ENCODE data around the gene TMEM40.

The TMEM40 gene

GRCh38 chr3:12695916-12696315 is 63.1 kb downstream of the TMEM40 start:
- 100% methylated on average over 2 of the region's 2 CpGs for WGBS (ENCODE audit: insufficient coverage)
- Histone ChIP-seq H3K36me3 (ENCODE audit: control insufficient read depth in 4 of 4, insufficient read depth in 4 of 4, low read length in 3 of 4) (no peaks in the 10 kb centered on the region), H3K4me1 (ENCODE audit: control extremely low read depth in 1 of 4, control insufficient read depth in 4 of 4, insufficient read depth in 4 of 4, low read length in 3 of 4) (no peaks in the 10 kb centered on the region), H3K9me3 (ENCODE audit: control extremely low read depth in 1 of 5, control insufficient read depth in 4 of 5, insufficient read depth in 2 of 5, low read depth in 1 of 5, low read length in 4 of 5) (no peaks in the 10 kb centered on the region), H3K27ac (ENCODE audit: insufficient read depth in 1 of 2, low read depth in 1 of 2, low read length in 2 of 2, poor library complexity in 1 of 2, severe bottlenecking in 2 of 2) (no peak overlapping the region), H3K27me3 (replicated peaks in 2 of 5; ENCODE audit: control insufficient read depth in 4 of 5, insufficient read depth in 5 of 5, low read length in 4 of 5) (no peaks in the 10 kb centered on the region), H3K4me3 (ENCODE audit: control insufficient read depth in 1 of 7, extremely low read depth in 1 of 7, insufficient read depth in 4 of 7, low read depth in 2 of 7, low read length in 6 of 7) (no peak overlapping the region)
- POLR2A ChIA-PET: no interaction called here
- CTCF ChIA-PET: interaction anchor here (1.4 to 2.7 kb wide), 2 partner anchors 10 to 11 kb away, joined by 4 to 7 read pairs; no protein-coding TSS in a partner anchor
- DNase-seq: no peak

- no CpG with 5 or more reads among the region's 3 CpGs for WGBS (ENCODE audit: insufficient coverage)
- Histone ChIP-seq H3K9me3 (ENCODE audit: control extremely low read depth in 1 of 5, control insufficient read depth in 4 of 5, insufficient read depth in 2 of 5, low read depth in 1 of 5, low read length in 4 of 5) (no peaks in the 10 kb centered on the region), H3K4me3 (ENCODE audit: control insufficient read depth in 1 of 7, extremely low read depth in 1 of 7, insufficient read depth in 4 of 7, low read depth in 2 of 7, low read length in 6 of 7) (no peak overlapping the region), H3K27ac (ENCODE audit: insufficient read depth in 1 of 2, low read depth in 1 of 2, low read length in 2 of 2, poor library complexity in 1 of 2, severe bottlenecking in 2 of 2) (no peak overlapping the region), H3K4me1 (ENCODE audit: control extremely low read depth in 1 of 4, control insufficient read depth in 4 of 4, insufficient read depth in 4 of 4, low read length in 3 of 4) (no peaks in the 10 kb centered on the region), H3K27me3 (replicated peaks in 2 of 5; ENCODE audit: control insufficient read depth in 4 of 5, insufficient read depth in 5 of 5, low read length in 4 of 5) (no peaks in the 10 kb centered on the region), H3K36me3 (ENCODE audit: control insufficient read depth in 4 of 4, insufficient read depth in 4 of 4, low read length in 3 of 4) (no peaks in the 10 kb centered on the region)
- no peak for DNase-seq
- POLR2A ChIA-PET: no interaction called here
- CTCF ChIA-PET: interaction anchor here (0.8 to 1.4 kb wide), 3 partner anchors 10 to 16 kb away, joined by 3 to 4 read pairs (median 3); no protein-coding TSS in a partner anchor
Observed at GRCh38 chr3:12695112-12695511, 63.9 kb downstream of the TMEM40 start.

- H3K4me3 ChIP-seq (ENCODE audit: control insufficient read depth in 1 of 7, extremely low read depth in 1 of 7, insufficient read depth in 4 of 7, low read depth in 2 of 7, low read length in 6 of 7): no peak overlapping the region
- H3K4me1 ChIP-seq (ENCODE audit: control extremely low read depth in 1 of 4, control insufficient read depth in 4 of 4, insufficient read depth in 4 of 4, low read length in 3 of 4): no peaks in the 10 kb centered on the region
- no peaks in the 10 kb centered on the region for H3K36me3 ChIP-seq (ENCODE audit: control insufficient read depth in 4 of 4, insufficient read depth in 4 of 4, low read length in 3 of 4)
- H3K9me3 ChIP-seq (ENCODE audit: control extremely low read depth in 1 of 5, control insufficient read depth in 4 of 5, insufficient read depth in 2 of 5, low read depth in 1 of 5, low read length in 4 of 5): no peaks in the 10 kb centered on the region
- POLR2A ChIA-PET: no interaction called here
- H3K27me3 ChIP-seq (replicated peaks in 2 of 5; ENCODE audit: control insufficient read depth in 4 of 5, insufficient read depth in 5 of 5, low read length in 4 of 5): no peaks in the 10 kb centered on the region
- 100% methylated on average over 2 of the region's 8 CpGs for WGBS (ENCODE audit: insufficient coverage)
- CTCF ChIA-PET: no interaction called here
- H3K27ac ChIP-seq (ENCODE audit: insufficient read depth in 1 of 2, low read depth in 1 of 2, low read length in 2 of 2, poor library complexity in 1 of 2, severe bottlenecking in 2 of 2): no peak overlapping the region
- DNase-seq: no peak
Observed at GRCh38 chr3:12692444-12692843, 66.6 kb downstream of the TMEM40 start.

GRCh38 chr3:12689997-12690711 is 68.9 kb downstream of the TMEM40 start:
- WGBS (ENCODE audit: insufficient coverage): 95% methylated on average over 7 of the region's 11 CpGs
- no peaks in the 10 kb centered on the region for H3K27me3 ChIP-seq (replicated peaks in 2 of 5; ENCODE audit: control insufficient read depth in 4 of 5, insufficient read depth in 5 of 5, low read length in 4 of 5)
- ChIA-PET CTCF (interaction anchor here (2.3 kb wide), 1 partner anchor 10 kb away, joined by 5 read pairs; no protein-coding TSS in a partner anchor), POLR2A (no interaction called here)
- no peaks in the 10 kb centered on the region for H3K9me3 ChIP-seq (ENCODE audit: control extremely low read depth in 1 of 5, control insufficient read depth in 4 of 5, insufficient read depth in 2 of 5, low read depth in 1 of 5, low read length in 4 of 5)
- no peak overlapping the region for H3K27ac ChIP-seq (ENCODE audit: insufficient read depth in 1 of 2, low read depth in 1 of 2, low read length in 2 of 2, poor library complexity in 1 of 2, severe bottlenecking in 2 of 2)
- no peak overlapping the region for H3K4me3 ChIP-seq (ENCODE audit: control insufficient read depth in 1 of 7, extremely low read depth in 1 of 7, insufficient read depth in 4 of 7, low read depth in 2 of 7, low read length in 6 of 7)
- no peaks in the 10 kb centered on the region for H3K36me3 ChIP-seq (ENCODE audit: control insufficient read depth in 4 of 4, insufficient read depth in 4 of 4, low read length in 3 of 4)
- DNase-seq: no peak
- no peaks in the 10 kb centered on the region for H3K4me1 ChIP-seq (ENCODE audit: control extremely low read depth in 1 of 4, control insufficient read depth in 4 of 4, insufficient read depth in 4 of 4, low read length in 3 of 4)

GRCh38 chr3:12687948-12688347 is 71.1 kb downstream of the TMEM40 start:
- no peak for DNase-seq
- Histone ChIP-seq H3K4me1 (ENCODE audit: control extremely low read depth in 1 of 4, control insufficient read depth in 4 of 4, insufficient read depth in 4 of 4, low read length in 3 of 4) (no peaks in the 10 kb centered on the region), H3K27ac (ENCODE audit: insufficient read depth in 1 of 2, low read depth in 1 of 2, low read length in 2 of 2, poor library complexity in 1 of 2, severe bottlenecking in 2 of 2) (no peak overlapping the region), H3K27me3 (replicated peaks in 2 of 5; ENCODE audit: control insufficient read depth in 4 of 5, insufficient read depth in 5 of 5, low read length in 4 of 5) (no peaks in the 10 kb centered on the region), H3K36me3 (ENCODE audit: control insufficient read depth in 4 of 4, insufficient read depth in 4 of 4, low read length in 3 of 4) (no peaks in the 10 kb centered on the region), H3K9me3 (ENCODE audit: control extremely low read depth in 1 of 5, control insufficient read depth in 4 of 5, insufficient read depth in 2 of 5, low read depth in 1 of 5, low read length in 4 of 5) (no peaks in the 10 kb centered on the region), H3K4me3 (ENCODE audit: control insufficient read depth in 1 of 7, extremely low read depth in 1 of 7, insufficient read depth in 4 of 7, low read depth in 2 of 7, low read length in 6 of 7) (no peak overlapping the region)
- WGBS (ENCODE audit: insufficient coverage): 86% methylated on average over 2 of the region's 4 CpGs
- ChIA-PET CTCF (interaction anchor here (1.2 kb wide), 1 partner anchor 19 kb away, joined by 5 read pairs; no protein-coding TSS in a partner anchor), POLR2A (no interaction called here)

GRCh38 chr3:12686096-12686495 is 73.0 kb downstream of the TMEM40 start:
- ChIA-PET POLR2A (interaction anchor here (0.7 kb wide), 1 partner anchor 1903 kb away, joined by 3 read pairs; no protein-coding TSS in a partner anchor), CTCF (interaction anchor here (1.3 kb wide), 1 partner anchor 20 kb away, joined by 4 read pairs; no protein-coding TSS in a partner anchor)
- H3K27me3 ChIP-seq (replicated peaks in 2 of 5; ENCODE audit: control insufficient read depth in 4 of 5, insufficient read depth in 5 of 5, low read length in 4 of 5): no peaks in the 10 kb centered on the region
- peaks cover 0 to 13% (median 9%) of the 10 kb centered on the region in 4 experiments for H3K4me1 ChIP-seq (ENCODE audit: control extremely low read depth in 1 of 4, control insufficient read depth in 4 of 4, insufficient read depth in 4 of 4, low read length in 3 of 4)
- no peaks in the 10 kb centered on the region for H3K36me3 ChIP-seq (ENCODE audit: control insufficient read depth in 4 of 4, insufficient read depth in 4 of 4, low read length in 3 of 4)
- H3K27ac ChIP-seq (ENCODE audit: insufficient read depth in 1 of 2, low read depth in 1 of 2, low read length in 2 of 2, poor library complexity in 1 of 2, severe bottlenecking in 2 of 2): no peak overlapping the region
- DNase-seq: no peak
- H3K9me3 ChIP-seq (ENCODE audit: control extremely low read depth in 1 of 5, control insufficient read depth in 4 of 5, insufficient read depth in 2 of 5, low read depth in 1 of 5, low read length in 4 of 5): no peaks in the 10 kb centered on the region
- WGBS (ENCODE audit: insufficient coverage): 100% methylated on average over 1 of the region's 3 CpGs
- H3K4me3 ChIP-seq (ENCODE audit: control insufficient read depth in 1 of 7, extremely low read depth in 1 of 7, insufficient read depth in 4 of 7, low read depth in 2 of 7, low read length in 6 of 7): no peak overlapping the region
